ENCODE results near the gene OXLD1. TPM values are rescaled to one million over a fixed set of nuclear protein-coding genes. Genes with fewer than 3 reads are reported as not detected.

OXLD1 gene
- total and polyA plus RNA-seq, 4 donors = 11.2 to 26.4 (median 19.0) TPM

GRCh38 chr17:81695211-81695610 lies 28.8 kb upstream of the OXLD1 start:
- Histone ChIP-seq H3K36me3 (ENCODE audit: control insufficient read depth in 4 of 4, insufficient read depth in 3 of 4, low read depth in 1 of 4, low read length in 3 of 4) (peaks cover 16 to 89% (median 27%) of the 10 kb centered on the region in 4 donors), H3K4me1 (ENCODE audit: control insufficient read depth in 4 of 4, insufficient read depth in 4 of 4, low read length in 3 of 4) (no peaks in the 10 kb centered on the region), H3K9ac (ENCODE audit: low read depth in 1 of 2, low read length in 2 of 2) (no peak overlapping the region), H3K27ac (ENCODE audit: low read depth in 1 of 2, low read length in 2 of 2) (no peak overlapping the region), H3K27me3 (ENCODE audit: control insufficient read depth in 4 of 4, insufficient read depth in 4 of 4, low read length in 3 of 4) (no peaks in the 10 kb centered on the region), H3K9me3 (ENCODE audit: control insufficient read depth in 4 of 4, low read length in 3 of 4) (no peaks in the 10 kb centered on the region), H3K4me3 (ENCODE audit: low read depth in 1 of 3, low read length in 3 of 3) (no peak overlapping the region)
- DNase-seq (ENCODE audit: low spot score) = no peak
- TF ChIP-seq FOXA2 (IDR thresholded peaks at IDR 0.05) (no peak), MAX (IDR thresholded peaks at IDR 0.05) (no peak), JUND (IDR thresholded peaks at IDR 0.05) (no peak), NR2F2 (IDR thresholded peaks at IDR 0.05) (no peak), ZBTB33 (IDR thresholded peaks at IDR 0.05) (no peak), GABPA (IDR thresholded peaks at IDR 0.05 in 1 of 2, conservative IDR thresholded peaks at IDR 0.05 in 1 of 2) (no peak)
- TF ChIP-seq, protein P1, sequence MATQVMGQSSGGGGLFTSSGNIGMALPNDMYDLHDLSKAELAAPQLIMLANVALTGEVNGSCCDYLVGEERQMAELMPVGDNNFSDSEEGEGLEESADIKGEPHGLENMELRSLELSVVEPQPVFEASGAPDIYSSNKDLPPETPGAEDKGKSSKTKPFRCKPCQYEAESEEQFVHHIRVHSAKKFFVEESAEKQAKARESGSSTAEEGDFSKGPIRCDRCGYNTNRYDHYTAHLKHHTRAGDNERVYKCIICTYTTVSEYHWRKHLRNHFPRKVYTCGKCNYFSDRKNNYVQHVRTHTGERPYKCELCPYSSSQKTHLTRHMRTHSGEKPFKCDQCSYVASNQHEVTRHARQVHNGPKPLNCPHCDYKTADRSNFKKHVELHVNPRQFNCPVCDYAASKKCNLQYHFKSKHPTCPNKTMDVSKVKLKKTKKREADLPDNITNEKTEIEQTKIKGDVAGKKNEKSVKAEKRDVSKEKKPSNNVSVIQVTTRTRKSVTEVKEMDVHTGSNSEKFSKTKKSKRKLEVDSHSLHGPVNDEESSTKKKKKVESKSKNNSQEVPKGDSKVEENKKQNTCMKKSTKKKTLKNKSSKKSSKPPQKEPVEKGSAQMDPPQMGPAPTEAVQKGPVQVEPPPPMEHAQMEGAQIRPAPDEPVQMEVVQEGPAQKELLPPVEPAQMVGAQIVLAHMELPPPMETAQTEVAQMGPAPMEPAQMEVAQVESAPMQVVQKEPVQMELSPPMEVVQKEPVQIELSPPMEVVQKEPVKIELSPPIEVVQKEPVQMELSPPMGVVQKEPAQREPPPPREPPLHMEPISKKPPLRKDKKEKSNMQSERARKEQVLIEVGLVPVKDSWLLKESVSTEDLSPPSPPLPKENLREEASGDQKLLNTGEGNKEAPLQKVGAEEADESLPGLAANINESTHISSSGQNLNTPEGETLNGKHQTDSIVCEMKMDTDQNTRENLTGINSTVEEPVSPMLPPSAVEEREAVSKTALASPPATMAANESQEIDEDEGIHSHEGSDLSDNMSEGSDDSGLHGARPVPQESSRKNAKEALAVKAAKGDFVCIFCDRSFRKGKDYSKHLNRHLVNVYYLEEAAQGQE (IDR thresholded peaks at IDR 0.05) = no peak
- 92% methylated on average over 6 of the region's 6 CpGs for WGBS

DNA sequence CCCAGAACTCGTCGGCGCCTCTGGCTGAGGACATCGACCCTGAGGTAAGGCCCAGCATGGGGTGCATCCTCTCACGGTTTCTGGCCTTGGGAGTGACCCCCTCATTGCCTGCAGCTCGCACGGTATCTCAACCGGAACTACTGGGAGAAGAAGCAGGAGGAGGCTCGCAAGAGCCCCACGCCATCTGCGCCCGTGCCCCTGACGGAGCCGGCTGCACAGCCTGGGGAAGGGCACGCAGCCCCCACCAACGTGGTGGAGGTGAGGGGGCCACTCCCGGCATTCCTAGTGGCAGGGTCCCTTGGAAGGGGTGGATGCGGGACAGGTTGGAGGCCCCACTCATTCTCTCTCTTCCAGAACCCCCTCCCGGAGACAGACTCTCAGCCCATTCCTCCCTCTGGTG lies 28.4 kb upstream of the OXLD1 start:
- no peaks in the 10 kb centered on the region for H3K27me3 ChIP-seq (ENCODE audit: control insufficient read depth in 4 of 4, insufficient read depth in 4 of 4, low read length in 3 of 4)
- no peak overlapping the region for H3K9ac ChIP-seq (ENCODE audit: low read depth in 1 of 2, low read length in 2 of 2)
- no peak overlapping the region for H3K27ac ChIP-seq (ENCODE audit: low read depth in 1 of 2, low read length in 2 of 2)
- TF ChIP-seq YY1 (IDR thresholded peaks at IDR 0.05) (no peak), TAF1 (conservative IDR thresholded peaks at IDR 0.05) (no peak), MAX (IDR thresholded peaks at IDR 0.05) (no peak), FOXA1 (IDR thresholded peaks at IDR 0.05) (no peak), RXRA (IDR thresholded peaks at IDR 0.05) (no peak)
- TF ChIP-seq, protein P2, sequence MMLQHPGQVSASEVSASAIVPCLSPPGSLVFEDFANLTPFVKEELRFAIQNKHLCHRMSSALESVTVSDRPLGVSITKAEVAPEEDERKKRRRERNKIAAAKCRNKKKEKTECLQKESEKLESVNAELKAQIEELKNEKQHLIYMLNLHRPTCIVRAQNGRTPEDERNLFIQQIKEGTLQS (IDR thresholded peaks at IDR 0.05) = no peak
- H3K4me3 ChIP-seq (ENCODE audit: low read depth in 1 of 3, low read length in 3 of 3) = no peak overlapping the region
- peaks cover 16 to 93% (median 27%) of the 10 kb centered on the region in 4 donors for H3K36me3 ChIP-seq (ENCODE audit: control insufficient read depth in 4 of 4, insufficient read depth in 3 of 4, low read depth in 1 of 4, low read length in 3 of 4)
- H3K9me3 ChIP-seq (ENCODE audit: control insufficient read depth in 4 of 4, low read length in 3 of 4) = no peaks in the 10 kb centered on the region
- H3K4me1 ChIP-seq (ENCODE audit: control insufficient read depth in 4 of 4, insufficient read depth in 4 of 4, low read length in 3 of 4) = no peaks in the 10 kb centered on the region
- DNase-seq (ENCODE audit: low spot score) = no peak
- 94% methylated on average over 19 of the region's 19 CpGs for WGBS
